B cell (primary cell): ENCODE results near the gene C2orf78. TPM values are rescaled to one million over a fixed set of nuclear protein-coding genes. Genes with fewer than 3 reads are reported as not detected.

Experiments
- ATAC-seq: fragments of 200-7000 bp; cut with Tn5 transposase; one replicate; pipeline ENCODE4 v1.10.0; 2021; ENCODE audit warnings: low read depth, mild to moderate bottlenecking, moderate number of reproducible peaks, moderate library complexity
- CTCF ChIA-PET: fragments of 350-600 bp; sonication (Branson Sonifier 250); formaldehyde crosslinking; loops from one replicate; lab custom pipeline; 2021; ENCODE audit warnings: antibody characterized with exemption, inconsistent platforms; lab: Charles Lee
- POLR2A ChIA-PET: fragments of 350-600 bp; sonication (Branson Sonifier 250); formaldehyde crosslinking; loops from one replicate; lab custom pipeline; 2021; ENCODE audit warnings: antibody characterized with exemption; lab: Charles Lee
- DNase-seq: peaks from one replicate; pipeline ENCODE4 v3.0.0; 2013
- H2AFZ ChIP-seq: 2 replicates; pipeline ENCODE4 v1.6.1; 2012; ENCODE audit warnings: mild to moderate bottlenecking, low read depth, low read length; ENCODE audit not compliant: insufficient read depth, poor library complexity, severe bottlenecking
- H3K27ac ChIP-seq, 2 donors: 1 replicate in 1 of 2; 2 replicates in 1 of 2; pipeline ENCODE4 v1.5.1; 2012 to 2013; ENCODE audit warnings: low read length in 2 of 2, mild to moderate bottlenecking in 2 of 2, moderate library complexity in 1 of 2
- H3K27me3 ChIP-seq, 4 experiments: fragments of 200-600 bp in 1 of 4; sonication (generic) in 1 of 4; replicated peaks in 1 of 4; 1 replicate in 2 of 4; 2 replicates in 2 of 4; pipeline versions ENCODE4 v1.6.1 to v1.7.0; 2013 to 2016; ENCODE audit warnings: low read length in 3 of 4, mild to moderate bottlenecking in 2 of 4, mixed read lengths in 1 of 4, moderate library complexity in 1 of 4; ENCODE audit not compliant: insufficient read depth in 4 of 4, control insufficient read depth in 3 of 4; ENCODE audit errors: control extremely low read depth in 1 of 4
- H3K36me3 ChIP-seq, 2 experiments: replicated peaks in 1 of 2; 1 replicate in 1 of 2; 2 replicates in 1 of 2; pipeline versions ENCODE4 v1.6.1 to v1.7.1; 2013; ENCODE audit warnings: low read length in 1 of 2; ENCODE audit not compliant: insufficient read depth in 2 of 2, control insufficient read depth in 1 of 2; ENCODE audit errors: control extremely low read depth in 1 of 2, extremely low read depth in 1 of 2
- H3K4me1 ChIP-seq, 2 donors: fragments of 200-600 bp in 1 of 2; sonication (generic) in 1 of 2; 1 replicate in 1 of 2; 2 replicates in 1 of 2; pipeline versions ENCODE4 v1.5.1 to v1.6.1; 2013 to 2017; ENCODE audit warnings: low read length in 2 of 2; ENCODE audit not compliant: control insufficient read depth in 2 of 2, insufficient read depth in 2 of 2
- H3K4me2 ChIP-seq: replicated peaks from 2 replicates; pipeline ENCODE3; 2012; ENCODE audit warnings: mild to moderate bottlenecking, low read depth, low read length; ENCODE audit not compliant: poor library complexity, severe bottlenecking
- H3K4me3 ChIP-seq, 5 experiments: fragments of 200-600 bp in 1 of 5; sonication (generic) in 1 of 5; 1 replicate in 3 of 5; 2 replicates in 2 of 5; pipeline versions ENCODE4 v1.5.1 to v1.7.0; 2011 to 2016; ENCODE audit warnings: low read length in 4 of 5, mild to moderate bottlenecking in 4 of 5, low read depth in 2 of 5, control low read depth in 1 of 5, moderate library complexity in 1 of 5; ENCODE audit not compliant: insufficient read depth in 1 of 5; ENCODE audit errors: control extremely low read depth in 1 of 5, extremely low read depth in 1 of 5
- H3K79me2 ChIP-seq: fragments of 200-600 bp; sonication (generic); one replicate; pipeline ENCODE4 v1.6.0; 2016; ENCODE audit warnings: low read length; ENCODE audit not compliant: control insufficient read depth, insufficient read depth
- H3K9ac ChIP-seq: fragments of 200-600 bp; sonication (generic); 2 replicates; pipeline ENCODE4 v1.6.1; 2017; ENCODE audit warnings: mild to moderate bottlenecking, low read length, moderate library complexity
- H3K9me3 ChIP-seq, 3 donors: one replicate each; pipeline versions ENCODE4 v1.6.1 to v1.7.1; 2013; ENCODE audit warnings: low read length in 2 of 3; ENCODE audit not compliant: control insufficient read depth in 2 of 3, insufficient read depth in 1 of 3; ENCODE audit errors: control extremely low read depth in 1 of 3
- H4K20me1 ChIP-seq: 2 replicates; pipeline ENCODE4 v1.6.0; 2012; ENCODE audit warnings: mild to moderate bottlenecking, low read length; ENCODE audit not compliant: insufficient read depth, control insufficient read depth, poor library complexity, severe bottlenecking
- H3K27ac Mint-ChIP-seq: one replicate; pipeline ENCODE4 v1.8.0; 2021; ENCODE audit warnings: mixed read lengths
- H3K27me3 Mint-ChIP-seq: one replicate; pipeline ENCODE4 v1.8.0; 2021; ENCODE audit warnings: mixed read lengths
- H3K4me1 Mint-ChIP-seq: one replicate; pipeline ENCODE4 v1.8.0; 2021; ENCODE audit warnings: mixed read lengths
- H3K4me3 Mint-ChIP-seq: one replicate; pipeline ENCODE4 v1.8.0; 2021; ENCODE audit warnings: mixed read lengths
- H3K9me3 Mint-ChIP-seq: one replicate; pipeline ENCODE4 v1.8.0; 2022; ENCODE audit warnings: mixed read lengths; ENCODE audit not compliant: insufficient read depth
- CTCF ChIP-seq: fragments of 200-600 bp; IDR thresholded peaks from one replicate; pipeline ENCODE4 v1.8.0; 2022; ENCODE audit warnings: antibody characterized with exemption, mild to moderate bottlenecking
- EZH2 ChIP-seq: IDR thresholded peaks from 2 replicates; pipeline ENCODE4 v1.6.1; 2012; ENCODE audit warnings: borderline replicate concordance, low read depth, mild to moderate bottlenecking, moderate library complexity, low read length; ENCODE audit not compliant: insufficient read depth, poor library complexity, severe bottlenecking
- WGBS: methylation state at CpG from one replicate; pipeline ENCODE4 v1.1.5; 2013; ENCODE audit warnings: missing lambda C conversion rate; ENCODE audit not compliant: insufficient coverage; 5-methylcytosine and 5-hydroxymethylcytosine counted together
- intact Hi-C: fragments of 100-400 bp; cut with micrococcal nuclease; formaldehyde crosslinking; loops from one replicate; pipeline ENCODE4 v1.10.0; 2022
- polyA plus RNA-seq: library from polyadenylated mRNA; depleted of rRNA; stranded (reverse); fragments of >200 nt; gene quantifications from 2 replicates; pipeline ENCODE4 v1.2.3, GENCODE V29; 2012
- total RNA-seq, 2 donors: library from RNA; stranded (reverse); fragments of 120-200 nt in 1 of 2; gene quantifications; 1 replicate in 1 of 2; 2 replicates in 1 of 2; pipeline versions ENCODE4 v1.2.3 to v1.2.4, GENCODE V29; 2013 to 2022

The C2orf78 gene
- total and polyA plus RNA-seq, 2 donors (not counting 1 experiment from before 2014, with no cell fraction given): not detected

GRCh38 chr2:73855526-73855925 lies 71.5 kb downstream of the C2orf78 start:
- H3K27me3 ChIP-seq: no peaks in the 10 kb centered on the region
- no peak overlapping the region for H2AFZ ChIP-seq
- ChIA-PET POLR2A (no interaction called here), CTCF (no interaction called here)
- H3K9ac ChIP-seq: no peak overlapping the region
- peaks cover 8% of the 10 kb centered on the region for H3K4me1 Mint-ChIP-seq
- no peaks in the 10 kb centered on the region for H3K79me2 ChIP-seq
- no peaks in the 10 kb centered on the region for H3K9me3 Mint-ChIP-seq
- H3K27me3 Mint-ChIP-seq: no peaks in the 10 kb centered on the region
- H4K20me1 ChIP-seq: no peaks in the 10 kb centered on the region
- H3K4me1 ChIP-seq: peaks cover 0 to 5% of the 10 kb centered on the region in 2 donors
- 100% methylated on average over 1 of the region's 2 CpGs for WGBS
- ATAC-seq (no peak), DNase-seq (no peak)
- H3K27ac ChIP-seq: no peak overlapping the region
- H3K36me3 ChIP-seq: peaks cover 9 to 70% of the 10 kb centered on the region in 2 experiments
- TF ChIP-seq EZH2 (no peak), CTCF (no peak)
- intact Hi-C loops: no loop called here
- H3K27ac Mint-ChIP-seq: no peak overlapping the region
- H3K4me3 Mint-ChIP-seq: no peak overlapping the region
- H3K4me2 ChIP-seq: no peak overlapping the region
- H3K9me3 ChIP-seq: no peaks in the 10 kb centered on the region
- no peak overlapping the region for H3K4me3 ChIP-seq

- H3K79me2 ChIP-seq: no peaks in the 10 kb centered on the region
- Mint-ChIP-seq H3K27me3 (no peaks in the 10 kb centered on the region), H3K4me1 (peaks cover 8% of the 10 kb centered on the region), H3K4me3 (no peak overlapping the region), H3K9me3 (no peaks in the 10 kb centered on the region), H3K27ac (no peak overlapping the region)
- no peak overlapping the region for H2AFZ ChIP-seq
- no peak overlapping the region for H3K4me3 ChIP-seq
- intact Hi-C loops: no loop called here
- TF ChIP-seq EZH2: no peak
- no peak for TF ChIP-seq CTCF
- ChIA-PET POLR2A (no interaction called here), CTCF (no interaction called here)
- no peak overlapping the region for H3K27ac ChIP-seq
- H3K9ac ChIP-seq: no peak overlapping the region
- DNase-seq: no peak
- H3K9me3 ChIP-seq: no peaks in the 10 kb centered on the region
- H3K4me1 ChIP-seq: peaks cover 0 to 5% of the 10 kb centered on the region in 2 donors
- peaks cover 12 to 70% of the 10 kb centered on the region in 2 experiments for H3K36me3 ChIP-seq
- H3K4me2 ChIP-seq: no peak overlapping the region
- no peak for ATAC-seq
- no peaks in the 10 kb centered on the region for H4K20me1 ChIP-seq
- H3K27me3 ChIP-seq: no peaks in the 10 kb centered on the region
Observed at GRCh38 chr2:73856214-73856613, 72.2 kb downstream of the C2orf78 start.
